ENCODE measurements around the gene ISG20. TPM values are rescaled to one million over a fixed set of nuclear protein-coding genes. Genes with fewer than 3 reads are reported as not detected.

The ISG20 gene
- total RNA-seq, 1 experiment from 2014 or later = 75.6 TPM

DNA sequence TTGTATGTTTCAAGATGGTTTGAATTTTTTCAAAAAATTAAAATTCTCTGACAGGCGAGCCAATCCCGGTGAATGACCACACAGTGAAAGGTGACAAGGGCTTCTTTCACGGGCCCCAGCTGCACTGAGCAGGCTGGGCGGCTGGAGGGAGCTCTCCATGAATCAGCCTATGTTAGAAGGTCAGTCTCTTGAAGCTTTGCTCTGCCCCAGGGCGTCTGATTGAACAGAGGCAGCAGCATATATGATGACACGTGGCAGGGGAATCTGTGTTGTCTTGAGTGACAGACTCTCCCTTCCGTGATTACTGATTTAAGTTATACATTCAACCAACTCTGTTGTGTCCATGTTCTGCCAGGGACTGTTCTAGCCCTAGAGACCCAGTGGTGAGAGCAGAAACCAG, 51.5 kb downstream of the ISG20 start:
- CTCF ChIA-PET = no interaction called here
- Mint-ChIP-seq H3K36me3 (ENCODE audit: insufficient read depth, unreplicated experiment) (no peaks in the 10 kb centered on the region), H3K4me3 (ENCODE audit: low read depth, unreplicated experiment) (no peak overlapping the region), H3K27ac (ENCODE audit: unreplicated experiment) (no peak overlapping the region), H3K9me3 (ENCODE audit: low read depth, unreplicated experiment) (no peaks in the 10 kb centered on the region), H3K4me1 (ENCODE audit: low read depth, unreplicated experiment) (no peaks in the 10 kb centered on the region), H3K27me3 (ENCODE audit: unreplicated experiment) (peaks cover 98% of the 10 kb centered on the region)
- BruUV-seq (replicated peaks) = no TSS peak
- TF ChIP-seq, protein P1, sequence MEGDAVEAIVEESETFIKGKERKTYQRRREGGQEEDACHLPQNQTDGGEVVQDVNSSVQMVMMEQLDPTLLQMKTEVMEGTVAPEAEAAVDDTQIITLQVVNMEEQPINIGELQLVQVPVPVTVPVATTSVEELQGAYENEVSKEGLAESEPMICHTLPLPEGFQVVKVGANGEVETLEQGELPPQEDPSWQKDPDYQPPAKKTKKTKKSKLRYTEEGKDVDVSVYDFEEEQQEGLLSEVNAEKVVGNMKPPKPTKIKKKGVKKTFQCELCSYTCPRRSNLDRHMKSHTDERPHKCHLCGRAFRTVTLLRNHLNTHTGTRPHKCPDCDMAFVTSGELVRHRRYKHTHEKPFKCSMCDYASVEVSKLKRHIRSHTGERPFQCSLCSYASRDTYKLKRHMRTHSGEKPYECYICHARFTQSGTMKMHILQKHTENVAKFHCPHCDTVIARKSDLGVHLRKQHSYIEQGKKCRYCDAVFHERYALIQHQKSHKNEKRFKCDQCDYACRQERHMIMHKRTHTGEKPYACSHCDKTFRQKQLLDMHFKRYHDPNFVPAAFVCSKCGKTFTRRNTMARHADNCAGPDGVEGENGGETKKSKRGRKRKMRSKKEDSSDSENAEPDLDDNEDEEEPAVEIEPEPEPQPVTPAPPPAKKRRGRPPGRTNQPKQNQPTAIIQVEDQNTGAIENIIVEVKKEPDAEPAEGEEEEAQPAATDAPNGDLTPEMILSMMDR (IDR thresholded peaks at IDR 0.05; ENCODE audit: unreplicated experiment) = no peak
- no peak for DNase-seq
- intact Hi-C loops (cut with micrococcal nuclease; ENCODE audit: unreplicated experiment) = no loop called here

DNA sequence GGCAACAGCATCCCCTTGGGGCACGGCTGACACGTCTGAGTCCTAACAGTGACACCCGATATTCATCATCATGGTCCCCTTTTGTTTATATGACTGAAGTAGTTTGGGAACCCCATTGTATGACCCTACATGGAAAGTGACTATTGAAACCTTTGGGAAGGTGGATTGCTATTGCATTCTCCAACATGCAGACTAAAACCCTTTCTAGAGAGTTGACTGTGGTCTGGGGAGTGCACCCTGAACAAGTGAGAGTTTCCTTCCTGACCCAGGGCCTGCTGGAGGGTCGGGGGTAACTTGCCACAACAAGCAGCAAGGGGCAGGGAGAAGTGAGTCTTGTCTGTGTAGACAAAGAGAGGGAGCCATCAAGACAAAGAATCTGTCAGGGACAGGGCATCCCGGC, 54.4 kb downstream of the ISG20 start:
- Mint-ChIP-seq H3K4me1 (ENCODE audit: low read depth, unreplicated experiment) (no peaks in the 10 kb centered on the region), H3K4me3 (ENCODE audit: low read depth, unreplicated experiment) (no peak overlapping the region), H3K27ac (ENCODE audit: unreplicated experiment) (no peak overlapping the region), H3K9me3 (ENCODE audit: low read depth, unreplicated experiment) (no peaks in the 10 kb centered on the region), H3K36me3 (ENCODE audit: insufficient read depth, unreplicated experiment) (no peaks in the 10 kb centered on the region), H3K27me3 (ENCODE audit: unreplicated experiment) (peaks cover 98% of the 10 kb centered on the region)
- intact Hi-C loops (cut with micrococcal nuclease; ENCODE audit: unreplicated experiment) = no loop called here
- no peak for DNase-seq
- CTCF ChIA-PET = no interaction called here
- BruUV-seq (replicated peaks) = no TSS peak
- TF ChIP-seq, protein P1 (IDR thresholded peaks at IDR 0.05; ENCODE audit: unreplicated experiment) = no peak

DNA sequence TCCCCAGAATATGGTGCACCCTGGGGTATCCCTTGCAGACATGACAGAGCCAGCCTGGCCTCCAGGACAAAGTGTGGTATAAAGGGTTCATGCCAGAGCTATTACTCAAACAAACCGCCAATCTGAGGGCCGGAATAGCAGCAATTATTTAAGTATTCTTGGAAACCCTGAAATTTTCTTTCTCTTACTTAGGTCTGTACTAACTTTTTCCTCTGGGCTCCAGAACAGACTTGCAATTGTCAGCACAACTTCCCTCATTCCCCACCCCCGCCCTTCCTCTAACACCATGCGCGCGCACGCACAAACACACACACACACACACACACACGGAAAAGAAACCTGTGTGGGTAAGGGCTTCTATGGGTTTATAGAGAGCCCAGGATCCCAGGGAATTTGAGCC, 56.3 kb downstream of the ISG20 start:
- Mint-ChIP-seq H3K36me3 (ENCODE audit: insufficient read depth, unreplicated experiment) (no peaks in the 10 kb centered on the region), H3K4me1 (ENCODE audit: low read depth, unreplicated experiment) (no peaks in the 10 kb centered on the region), H3K27me3 (ENCODE audit: unreplicated experiment) (peaks cover 98% of the 10 kb centered on the region), H3K27ac (ENCODE audit: unreplicated experiment) (no peak overlapping the region), H3K4me3 (ENCODE audit: low read depth, unreplicated experiment) (no peak overlapping the region), H3K9me3 (ENCODE audit: low read depth, unreplicated experiment) (no peaks in the 10 kb centered on the region)
- CTCF ChIA-PET = no interaction called here
- DNase-seq = no peak
- BruUV-seq (replicated peaks) = no TSS peak
- intact Hi-C loops (cut with micrococcal nuclease; ENCODE audit: unreplicated experiment) = no loop called here
- TF ChIP-seq, protein P1 (IDR thresholded peaks at IDR 0.05; ENCODE audit: unreplicated experiment) = no peak

DNA sequence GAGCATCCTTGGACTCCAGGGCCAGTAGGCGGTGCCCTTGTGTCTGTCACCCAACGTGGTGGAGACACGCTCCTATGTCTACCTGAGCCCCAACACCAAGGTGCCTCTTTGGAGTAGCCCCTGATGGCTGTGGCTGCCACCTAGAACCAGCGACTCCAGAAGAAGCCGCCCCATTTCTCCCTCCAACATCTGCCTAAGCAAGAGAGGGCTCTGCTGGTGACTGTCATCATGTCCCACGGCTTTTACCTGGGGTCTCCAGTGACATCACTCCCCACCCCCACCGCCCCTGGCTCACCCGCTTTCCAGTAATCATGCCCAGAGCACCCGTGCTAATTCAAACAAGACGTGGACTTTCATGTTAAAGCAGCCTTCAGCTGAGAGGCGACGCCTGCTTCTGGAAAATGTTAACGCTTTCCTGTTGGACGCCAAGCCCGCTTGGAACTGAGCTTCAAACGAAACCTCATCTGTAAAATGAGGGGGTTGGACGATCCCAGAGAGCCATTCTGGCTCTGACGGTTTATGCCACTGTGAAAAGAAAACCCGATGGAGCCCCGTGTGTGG, 57.0 kb downstream of the ISG20 start:
- TF ChIP-seq, protein P1 (IDR thresholded peaks at IDR 0.05; ENCODE audit: unreplicated experiment) = no peak
- CTCF ChIA-PET = no interaction called here
- H3K4me3 Mint-ChIP-seq (ENCODE audit: low read depth, unreplicated experiment) = no peak overlapping the region
- BruUV-seq (replicated peaks) = no TSS peak
- intact Hi-C loops (cut with micrococcal nuclease; ENCODE audit: unreplicated experiment) = no loop called here
- no peaks in the 10 kb centered on the region for H3K4me1 Mint-ChIP-seq (ENCODE audit: low read depth, unreplicated experiment)
- no peaks in the 10 kb centered on the region for H3K9me3 Mint-ChIP-seq (ENCODE audit: low read depth, unreplicated experiment)
- peaks cover 95% of the 10 kb centered on the region for H3K27me3 Mint-ChIP-seq (ENCODE audit: unreplicated experiment)
- no peaks in the 10 kb centered on the region for H3K36me3 Mint-ChIP-seq (ENCODE audit: insufficient read depth, unreplicated experiment)
- no peak for DNase-seq
- no peak overlapping the region for H3K27ac Mint-ChIP-seq (ENCODE audit: unreplicated experiment)
